GM21786 (cell line): ENCODE data around the gene ZNF407.
A peak's percentile ranks its signal among the peaks of the same experiment; 100 is the strongest.
"Not testable (repeated sequence)": the region's sequence is repeated elsewhere in the genome, so short reads cannot be mapped to it uniquely, and the experiment has no call there.

Source experiments
- ATAC-seq: cut with Tn5 transposase; IDR thresholded peaks from one replicate; pipeline ENCODE4 v1.9.1; 2021; ENCODE audit not compliant: unreplicated experiment

Gene ZNF407

DNA sequence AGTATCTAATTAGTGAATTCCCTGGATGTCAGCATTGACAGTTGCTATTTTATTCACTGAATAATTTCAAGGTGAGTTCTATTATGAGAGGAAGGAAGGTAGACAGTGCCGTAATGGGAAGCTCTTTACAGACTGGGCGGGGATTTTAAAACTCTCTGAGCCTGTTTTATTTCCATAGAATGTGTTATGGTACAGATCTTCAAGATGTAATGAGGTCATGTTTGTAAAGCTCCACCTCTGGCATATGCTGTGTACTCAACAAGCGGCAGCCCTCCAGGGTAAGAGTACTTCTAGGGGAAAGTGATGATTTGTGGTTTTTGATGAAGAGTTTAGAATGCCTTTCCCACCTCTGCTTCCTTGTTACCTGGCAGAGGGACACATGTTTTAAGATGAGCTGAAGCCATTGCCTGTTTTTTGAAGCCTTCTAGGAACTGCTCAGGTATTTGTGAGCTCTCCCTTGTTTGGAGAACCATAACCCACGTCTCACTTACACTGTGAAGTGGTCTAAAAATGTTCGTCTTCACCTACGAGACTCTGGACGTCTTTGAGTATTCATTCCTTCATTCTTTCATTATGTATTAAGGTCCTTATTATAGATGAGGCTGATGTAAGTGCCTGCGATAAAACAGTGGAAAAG lies 360.0 kb downstream of the ZNF407 start:
- no peak for ATAC-seq

DNA sequence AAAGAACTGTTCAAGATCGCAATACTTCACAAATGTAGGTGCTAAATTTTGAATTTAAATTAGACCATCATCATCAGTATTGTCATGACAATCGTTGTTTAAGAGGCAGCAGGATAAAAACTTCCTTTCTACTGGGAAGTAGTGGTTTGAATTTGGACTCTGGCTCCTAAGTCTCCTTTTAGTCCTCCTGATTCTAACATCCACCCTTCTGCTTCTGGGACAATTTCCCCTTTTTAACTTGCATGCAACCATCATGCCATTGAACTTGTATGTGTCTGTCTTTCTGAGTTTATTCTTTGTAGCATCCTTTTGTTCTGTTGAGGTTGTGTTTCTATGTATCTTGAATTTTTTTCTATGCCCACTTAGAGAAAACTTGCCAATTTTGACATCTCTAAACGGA lies 361.5 kb downstream of the ZNF407 start:
- no peak for ATAC-seq

DNA sequence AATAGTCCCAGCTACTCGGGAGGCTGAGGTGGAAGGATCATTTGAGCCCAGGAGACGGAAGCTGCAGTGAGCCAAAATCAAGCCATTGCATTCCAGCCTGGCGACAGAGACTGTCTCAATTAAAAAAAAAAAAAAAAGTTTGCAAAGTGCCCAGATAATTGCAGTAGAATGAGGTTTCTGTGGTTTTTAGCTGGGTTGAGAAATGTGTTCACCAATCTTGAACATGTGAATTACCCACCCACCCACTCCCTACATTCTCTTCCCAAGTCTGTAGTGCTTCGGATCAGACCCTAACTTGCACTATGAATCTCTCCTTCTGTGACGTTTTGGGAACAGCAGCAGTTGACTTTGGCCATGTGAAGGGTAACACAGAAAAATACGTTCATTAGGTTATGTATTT lies 363.9 kb downstream of the ZNF407 start:
- no peak for ATAC-seq

DNA sequence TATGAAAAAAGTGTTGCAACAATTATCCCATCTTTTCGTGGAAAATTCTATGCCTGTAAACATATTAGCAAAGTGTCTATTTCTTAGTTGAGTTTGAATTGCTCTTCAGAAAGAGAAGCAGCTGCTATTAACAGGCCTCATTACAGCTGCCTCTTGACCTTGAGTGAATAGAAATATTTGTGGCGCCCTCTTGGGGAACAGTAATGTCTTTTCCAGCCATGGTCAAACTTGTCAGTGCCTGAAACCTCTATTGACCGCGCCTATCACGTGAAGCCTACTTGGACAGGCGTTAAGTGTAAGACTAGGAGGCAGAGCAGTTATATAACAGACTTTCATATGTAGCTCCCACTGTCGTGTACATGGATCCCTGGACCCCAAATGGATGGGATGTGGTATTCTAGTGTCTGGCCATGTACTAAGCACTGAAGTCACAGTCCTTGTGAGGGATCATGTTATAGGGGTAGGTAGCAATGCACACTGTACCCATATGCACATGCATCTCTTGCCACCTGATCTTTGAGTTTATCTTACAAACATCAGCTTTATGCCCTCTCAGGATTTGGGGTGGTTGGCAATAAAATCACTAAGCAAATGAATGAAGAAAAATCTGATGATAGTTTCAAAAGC lies 366.3 kb downstream of the ZNF407 start:
- peak; percentile 69 for ATAC-seq

DNA sequence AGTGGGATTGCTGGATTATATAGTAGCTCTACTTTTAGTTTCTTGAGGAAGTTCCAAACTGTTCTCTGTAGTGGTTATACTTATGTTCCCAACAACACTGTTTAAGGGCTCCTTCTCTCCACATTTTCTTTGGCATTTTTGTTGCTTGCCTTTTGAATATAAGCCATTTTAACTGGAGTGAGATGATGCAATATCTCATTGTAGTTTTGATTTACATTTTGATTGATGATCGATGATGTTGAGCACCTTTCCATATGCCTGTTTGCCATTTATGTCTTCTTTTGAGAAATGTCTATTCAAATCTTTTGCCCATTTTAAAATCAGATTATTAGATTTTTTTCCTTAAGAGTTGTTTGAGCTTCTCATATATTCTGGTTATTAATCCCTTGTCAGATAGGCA lies 368.0 kb downstream of the ZNF407 start:
- ATAC-seq: no peak

DNA sequence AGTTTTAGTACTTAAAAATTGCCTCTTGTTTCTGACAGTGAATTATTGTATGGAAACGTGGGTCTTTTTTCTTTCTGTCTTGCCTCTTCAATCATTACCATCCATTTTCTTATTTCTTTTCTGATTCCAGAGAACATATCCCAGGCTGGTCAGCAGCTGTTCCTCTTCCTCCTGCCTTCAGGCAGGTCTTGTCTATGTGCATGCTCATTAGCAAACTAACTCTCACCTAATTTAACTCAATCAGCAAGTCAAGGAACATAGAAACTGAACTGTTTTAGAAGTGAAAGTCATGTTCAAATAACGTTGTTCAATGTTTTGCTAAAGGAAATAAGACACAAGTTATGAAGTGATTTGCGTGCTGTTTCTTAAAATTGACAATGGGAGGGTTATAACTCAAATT lies 369.8 kb downstream of the ZNF407 start:
- no peak for ATAC-seq

DNA sequence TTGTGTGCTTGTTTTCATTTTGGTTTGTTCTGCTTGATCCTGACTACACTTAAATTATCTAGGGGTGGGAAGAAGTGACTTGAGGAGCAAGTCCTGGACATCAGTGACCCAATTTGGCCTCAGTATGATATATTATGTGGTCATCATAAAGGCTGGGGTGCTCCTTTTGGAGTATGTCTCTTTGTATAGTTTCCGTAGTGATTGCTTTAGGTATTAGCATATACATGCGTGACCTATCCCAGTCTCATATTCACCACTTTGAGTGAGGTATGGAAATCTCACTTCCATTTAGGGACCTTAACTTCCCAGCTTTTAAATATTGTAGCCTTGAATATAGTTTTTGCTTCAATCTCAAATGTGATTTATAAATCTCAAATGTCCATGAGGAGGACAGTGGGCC lies 370.3 kb downstream of the ZNF407 start:
- no peak for ATAC-seq

DNA sequence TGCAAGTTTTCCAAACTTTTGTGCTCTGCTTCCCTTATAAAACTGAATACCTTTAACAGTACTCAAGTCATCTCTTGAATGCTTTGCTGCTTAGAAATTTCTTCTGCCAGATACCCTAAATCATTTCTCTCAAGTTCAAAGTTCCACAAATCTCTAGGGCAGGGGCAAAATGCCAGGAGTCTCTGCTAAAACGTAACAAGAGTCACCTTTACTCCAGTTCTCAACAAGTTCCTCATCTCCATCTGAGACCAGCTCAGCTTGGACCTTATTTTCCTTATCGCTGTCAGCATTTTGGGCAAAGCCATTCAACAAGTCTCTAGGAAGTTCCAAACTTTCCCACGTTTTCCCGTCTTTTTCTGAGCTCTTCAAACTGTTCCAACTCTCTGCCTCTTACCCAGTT lies 373.7 kb downstream of the ZNF407 start:
- not testable (repeated sequence) for ATAC-seq

DNA sequence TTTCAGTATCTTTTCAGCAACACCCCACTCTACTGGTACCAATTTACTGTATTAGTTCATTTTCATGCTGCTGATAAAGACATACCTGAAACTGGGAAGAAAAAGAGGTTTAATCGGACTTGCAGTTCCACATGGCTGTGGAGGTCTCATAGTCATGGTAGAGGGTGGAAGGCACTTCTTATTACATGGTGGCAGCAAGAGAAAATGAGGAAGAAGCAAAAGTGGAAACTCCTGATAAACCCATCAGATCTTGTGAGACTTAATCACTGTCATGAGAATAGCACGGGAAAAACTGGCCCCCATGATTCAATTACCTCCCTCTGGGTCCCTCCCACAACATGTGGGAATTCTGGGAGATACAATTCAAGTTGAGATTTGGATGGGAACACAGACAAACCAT lies 374.1 kb downstream of the ZNF407 start:
- not testable (repeated sequence) for ATAC-seq

DNA sequence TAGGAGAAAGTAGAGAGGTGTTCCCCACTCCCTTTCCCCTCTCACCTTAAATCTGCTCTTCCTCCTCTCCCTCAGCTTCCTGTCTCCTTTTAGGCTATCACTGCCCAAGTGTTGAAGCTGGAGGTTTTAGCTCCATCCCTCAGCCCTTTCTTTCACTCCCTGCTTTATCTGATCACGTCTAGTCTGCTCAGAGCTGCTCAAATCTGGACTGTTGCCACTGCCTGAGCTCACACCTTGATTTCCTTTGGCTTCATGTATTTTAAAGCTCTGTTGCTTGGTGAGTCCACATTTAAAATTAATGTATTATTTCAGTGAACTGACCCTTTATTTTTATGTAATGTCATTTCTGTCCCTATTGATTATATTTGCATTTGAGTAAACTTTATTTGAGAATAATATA lies 374.7 kb downstream of the ZNF407 start:
- no peak for ATAC-seq

DNA sequence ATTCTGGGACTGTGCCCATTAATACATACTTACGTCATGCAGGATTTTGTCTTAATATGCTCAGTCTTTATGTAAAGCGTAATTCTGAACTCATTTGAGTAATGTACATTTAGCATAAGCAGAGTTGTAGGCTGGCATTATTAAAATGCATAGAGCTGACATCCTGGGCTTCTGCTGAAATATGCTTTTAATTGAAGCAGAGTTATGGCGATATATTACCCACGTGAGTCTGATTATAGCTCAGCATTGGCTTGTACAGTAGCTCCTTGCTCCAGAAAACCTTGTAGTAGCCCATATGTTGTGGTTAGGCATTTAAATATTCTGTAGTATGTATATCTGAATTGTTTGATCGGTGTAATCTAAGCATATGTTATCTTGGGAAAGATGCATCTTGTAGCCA lies 377.3 kb downstream of the ZNF407 start:
- no peak for ATAC-seq

DNA sequence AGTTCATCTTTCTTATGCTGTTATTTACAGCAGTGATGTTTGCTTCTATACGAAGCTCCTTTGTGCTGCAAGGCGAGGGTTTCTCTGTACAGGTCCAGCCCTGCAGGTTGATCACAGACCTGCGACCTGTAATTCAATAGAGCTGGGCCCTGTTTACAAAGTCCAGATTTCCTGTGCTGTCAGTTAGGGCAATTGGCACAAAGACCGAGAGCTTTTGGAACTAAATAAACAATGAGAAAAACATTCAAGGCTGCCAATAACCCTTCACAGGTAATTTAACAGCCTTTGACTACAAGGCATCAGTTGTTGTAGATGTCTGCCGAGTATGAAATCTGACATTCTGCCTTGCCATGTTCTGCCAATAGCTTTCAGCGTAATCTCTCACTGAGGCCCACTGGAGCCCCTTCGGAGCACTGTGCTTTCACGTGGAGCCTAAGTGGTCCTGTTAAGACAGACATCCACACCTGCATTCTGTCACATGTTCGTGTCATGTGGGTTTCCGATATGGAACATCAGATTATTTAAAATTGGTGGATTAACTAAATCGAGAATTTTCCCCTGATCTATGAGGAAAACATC lies 378.8 kb downstream of the ZNF407 start:
- no peak for ATAC-seq

DNA sequence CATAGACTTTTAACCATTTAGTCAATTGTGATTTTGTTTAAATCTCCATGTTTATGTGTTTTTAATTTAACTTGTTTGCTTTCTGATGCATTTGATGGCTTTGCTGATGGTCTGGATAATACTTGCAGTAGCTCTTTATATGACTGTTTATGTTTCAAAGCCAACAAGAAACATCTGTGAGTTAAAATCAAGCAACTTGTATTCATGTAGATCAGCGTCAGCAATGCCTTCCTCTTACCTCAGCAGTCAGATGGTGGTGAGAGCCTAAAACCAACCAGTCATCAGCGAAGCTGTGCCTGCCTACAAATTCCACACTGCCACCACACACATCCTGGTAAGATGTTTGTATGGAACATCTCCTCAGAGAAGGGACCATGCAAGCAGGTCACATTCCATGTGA lies 379.4 kb downstream of the ZNF407 start:
- no peak for ATAC-seq

DNA sequence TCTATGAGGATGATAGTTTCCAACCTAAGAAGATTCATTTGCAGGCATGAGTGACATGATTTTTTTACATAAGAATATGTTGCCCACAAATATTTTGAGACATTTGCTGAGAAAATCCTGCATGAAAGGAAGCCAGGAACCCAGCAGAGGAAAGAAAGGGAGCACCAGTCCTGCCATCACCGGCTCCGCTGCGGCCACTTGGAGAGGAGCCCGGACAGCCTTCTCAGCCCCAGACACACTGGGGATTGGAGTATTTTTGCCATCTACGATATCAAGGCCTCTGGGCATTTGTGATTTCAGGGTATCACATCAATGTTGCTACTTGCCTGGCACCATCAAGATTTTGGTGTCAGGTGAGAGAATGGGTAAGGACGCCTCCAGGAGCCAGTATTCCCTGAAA lies 383.0 kb downstream of the ZNF407 start:
- ATAC-seq: no peak

DNA sequence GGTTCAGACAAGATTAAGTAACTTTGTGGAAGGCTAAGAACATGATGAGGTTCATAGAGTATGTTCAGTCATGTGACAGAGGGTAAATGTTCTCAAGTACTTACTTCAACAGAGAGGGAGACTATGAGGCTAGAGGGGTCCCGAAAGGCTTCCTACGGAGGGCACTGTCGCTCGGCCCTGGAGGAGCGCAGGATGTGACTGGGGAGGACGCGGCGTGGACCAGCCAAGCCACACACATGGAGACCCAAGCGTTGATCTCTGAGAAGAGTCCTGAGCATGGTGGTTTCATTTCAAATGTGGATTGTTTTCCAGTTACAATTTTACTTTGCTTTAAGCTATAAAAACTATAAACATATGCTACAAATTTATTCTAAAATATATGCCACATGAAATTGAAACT lies 383.8 kb downstream of the ZNF407 start:
- no peak for ATAC-seq

DNA sequence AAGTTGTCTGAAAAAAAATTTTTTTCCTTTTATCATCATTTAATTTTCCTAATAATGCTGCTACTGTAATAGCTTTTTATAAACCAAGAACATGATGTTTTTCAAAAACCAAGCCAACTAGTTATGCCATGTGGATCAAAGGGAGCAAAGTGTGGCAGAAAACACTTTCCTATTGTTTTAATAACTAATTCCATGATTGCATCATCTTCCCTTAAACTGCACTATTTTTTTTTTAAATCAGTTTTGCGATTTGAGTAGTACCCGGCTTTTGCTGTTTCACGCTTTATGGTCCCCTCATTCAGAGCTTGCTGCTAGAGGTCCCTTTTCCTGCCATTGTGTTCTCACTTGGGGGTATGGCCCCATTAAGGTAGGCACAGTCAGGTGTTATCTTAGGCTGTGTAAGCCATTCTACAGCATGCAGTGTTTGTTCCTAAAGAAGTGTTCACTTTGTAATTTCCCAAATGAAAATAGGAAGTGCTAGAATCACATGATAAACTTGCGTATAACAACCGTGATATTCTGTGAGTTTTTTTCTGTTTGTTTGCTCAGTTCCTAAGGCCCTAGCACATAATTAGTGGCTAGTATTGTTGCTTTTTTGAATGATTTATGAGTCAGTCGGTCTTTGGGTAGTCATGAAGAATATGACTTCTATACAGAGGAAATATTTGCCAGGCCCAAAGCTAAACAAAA lies 385.4 kb downstream of the ZNF407 start:
- no peak for ATAC-seq

DNA sequence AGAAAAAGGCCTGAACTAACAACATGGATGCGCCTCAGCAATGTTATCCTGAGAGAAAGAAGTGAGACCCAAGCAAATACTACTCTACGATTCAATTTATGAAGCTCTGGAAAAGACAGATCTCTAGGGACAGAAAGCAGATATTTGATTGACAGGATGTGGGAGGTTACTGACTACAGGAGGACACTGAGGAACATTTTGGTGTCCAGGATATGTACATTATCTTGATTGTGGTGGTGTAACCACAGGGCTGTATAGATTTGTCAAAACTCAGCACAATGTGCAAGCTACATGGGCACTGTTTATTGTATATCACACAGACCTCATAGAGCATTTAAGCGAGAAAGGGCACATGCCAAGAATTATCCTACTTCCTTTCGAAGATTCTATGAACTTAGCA lies 391.5 kb downstream of the ZNF407 start:
- ATAC-seq: no peak

DNA sequence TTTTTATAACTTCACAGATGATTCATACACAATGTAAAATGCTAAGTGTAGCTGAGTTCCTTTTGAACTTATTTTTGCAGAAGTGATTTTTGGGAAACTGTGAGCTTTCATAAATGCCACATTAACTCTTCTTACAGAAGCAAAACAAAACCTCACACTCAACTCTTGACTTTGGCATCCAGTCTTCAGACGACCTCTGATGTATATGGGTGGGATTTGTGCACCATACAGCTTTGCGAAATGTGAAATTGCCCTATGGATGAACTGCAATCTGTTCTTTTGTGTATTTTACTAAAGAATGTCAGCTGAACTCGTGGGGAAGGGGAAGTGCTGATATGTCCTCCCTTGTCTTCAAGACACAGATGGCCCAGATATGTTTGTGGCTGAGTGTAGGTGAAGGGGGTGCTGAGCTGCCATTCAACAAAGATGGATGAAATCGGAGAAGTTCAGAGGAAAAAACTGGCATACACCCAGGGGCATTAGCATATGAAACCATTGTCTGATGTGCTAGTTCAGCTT lies 393.0 kb downstream of the ZNF407 start:
- ATAC-seq: no peak

DNA sequence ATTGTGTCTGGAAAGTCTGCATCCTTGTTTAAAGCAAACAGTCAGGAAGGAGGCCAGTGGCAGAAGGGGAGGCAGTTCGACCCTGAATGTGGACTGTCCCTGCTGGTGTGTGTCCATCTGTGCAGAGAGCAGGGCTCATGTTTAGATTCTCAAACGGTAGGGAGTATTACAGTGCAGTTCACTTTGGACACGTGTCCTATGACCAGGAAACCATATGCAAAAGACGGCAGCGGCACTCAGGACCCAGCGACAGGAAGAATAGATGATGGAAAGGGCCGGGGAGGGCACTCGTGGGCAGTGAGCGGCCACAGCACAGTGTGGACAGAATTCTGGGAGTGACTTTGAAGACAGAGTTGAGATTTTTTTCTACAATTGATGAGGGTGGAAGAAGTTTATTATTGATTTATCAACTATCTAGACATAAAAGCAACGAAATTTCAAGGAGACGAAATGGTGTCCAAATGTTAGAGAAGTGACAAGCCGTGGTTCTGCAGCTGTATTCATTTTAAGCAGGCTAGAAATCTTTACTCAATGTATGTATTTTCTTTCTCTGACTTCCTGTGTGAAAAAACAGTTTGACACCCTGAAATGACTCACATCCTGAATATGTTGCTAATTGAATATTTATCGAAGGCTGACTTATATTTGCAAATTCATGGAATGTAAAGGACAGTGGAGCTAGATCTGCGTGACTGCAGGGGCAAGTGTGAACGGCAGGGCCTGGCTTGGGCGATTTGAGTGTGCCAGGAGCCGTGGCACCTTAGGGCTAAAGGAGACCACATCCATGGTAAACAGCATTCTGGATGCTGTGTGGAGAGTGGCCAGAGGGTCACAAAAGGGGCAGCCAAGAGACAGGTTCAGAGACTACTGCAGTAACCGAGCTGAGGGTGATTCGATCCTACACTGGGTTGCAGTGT lies 397.1 kb downstream of the ZNF407 start:
- ATAC-seq: peak; percentile 78

DNA sequence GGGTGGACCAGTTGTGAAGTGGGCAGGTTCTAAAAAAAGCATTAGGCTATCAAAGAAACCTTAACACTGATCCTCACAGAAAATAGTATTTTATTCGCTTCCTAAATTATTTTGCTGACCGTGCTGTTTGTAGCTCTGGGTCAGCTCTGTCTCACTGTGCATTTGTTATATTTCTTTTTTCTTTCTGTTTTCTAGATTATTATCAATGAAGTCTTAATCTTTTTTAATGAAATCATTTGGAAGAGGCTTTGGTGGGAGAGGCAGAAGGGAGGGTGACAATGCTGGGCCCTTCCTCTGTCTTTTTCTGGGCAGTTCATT lies 397.7 kb downstream of the ZNF407 start:
- no peak for ATAC-seq

DNA sequence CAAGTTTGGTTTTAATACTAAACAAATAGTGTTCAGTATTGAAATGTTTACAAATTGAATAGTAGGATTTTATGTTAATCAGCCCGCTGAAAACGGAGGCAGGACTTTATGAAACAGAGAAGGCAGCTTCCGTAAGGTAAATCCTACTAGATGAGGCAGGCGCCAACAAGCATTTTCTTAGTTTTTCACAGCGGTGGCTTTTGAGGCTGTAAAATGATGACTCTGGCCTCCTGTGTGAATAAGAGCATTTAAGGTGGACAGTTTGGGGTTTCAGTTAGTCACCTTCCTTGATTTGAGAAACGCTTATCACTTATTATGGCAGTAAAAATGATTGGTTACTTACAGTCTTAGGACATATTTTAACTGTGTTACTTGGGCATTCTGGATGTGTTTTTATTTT lies 398.4 kb downstream of the ZNF407 start:
- no peak for ATAC-seq
